HL-60 (cell line): ENCODE data around the gene ESR1.

Experiments
- DNase-seq, 2 experiments: peaks; one replicate each; pipeline ENCODE4 v3.0.0-alpha.2; 2010 to 2020; ENCODE audit warnings: low read depth in 1 of 2, low spot score in 1 of 2
- H3K27ac ChIP-seq: fragments of 250-450 bp; sonication (Bioruptor Pico); replicated peaks from 2 replicates; pipeline ENCODE4 v1.5.1; 2020; ENCODE audit warnings: mild to moderate bottlenecking, moderate library complexity
- H3K27me3 ChIP-seq: fragments of 250-450 bp; sonication (Bioruptor Pico); 2 replicates; pipeline ENCODE4 v1.5.1; 2021; ENCODE audit warnings: mild to moderate bottlenecking, moderate library complexity; ENCODE audit not compliant: insufficient read depth, poor library complexity, severe bottlenecking
- H3K4me3 ChIP-seq: replicated peaks from 2 replicates; pipeline ENCODE4 v1.5.1; 2011; ENCODE audit warnings: mild to moderate bottlenecking, control low read depth, low read length; ENCODE audit not compliant: insufficient read depth
- CTCF ChIP-seq: IDR thresholded peaks from one replicate; pipeline ENCODE4 v1.5.1; 2011; ENCODE audit warnings: low read length, control low read depth, inconsistent platforms; ENCODE audit not compliant: insufficient read depth
- GABPA ChIP-seq: IDR thresholded peaks from 2 replicates; pipeline ENCODE4 v1.6.1; 2012; ENCODE audit warnings: low read depth
- POLR2AphosphoS5 ChIP-seq: IDR thresholded peaks from 2 replicates; pipeline ENCODE4 v1.6.1; 2012; ENCODE audit warnings: low read depth
- REST ChIP-seq: IDR thresholded peaks from 2 replicates; pipeline ENCODE4 v1.6.1; 2012; ENCODE audit warnings: low read depth; ENCODE audit not compliant: insufficient replicate concordance
- SPI1 ChIP-seq: IDR thresholded peaks from 2 replicates; pipeline ENCODE4 v1.6.1; 2012; ENCODE audit warnings: low read depth, mild to moderate bottlenecking, borderline replicate concordance

Gene ESR1

DNA sequence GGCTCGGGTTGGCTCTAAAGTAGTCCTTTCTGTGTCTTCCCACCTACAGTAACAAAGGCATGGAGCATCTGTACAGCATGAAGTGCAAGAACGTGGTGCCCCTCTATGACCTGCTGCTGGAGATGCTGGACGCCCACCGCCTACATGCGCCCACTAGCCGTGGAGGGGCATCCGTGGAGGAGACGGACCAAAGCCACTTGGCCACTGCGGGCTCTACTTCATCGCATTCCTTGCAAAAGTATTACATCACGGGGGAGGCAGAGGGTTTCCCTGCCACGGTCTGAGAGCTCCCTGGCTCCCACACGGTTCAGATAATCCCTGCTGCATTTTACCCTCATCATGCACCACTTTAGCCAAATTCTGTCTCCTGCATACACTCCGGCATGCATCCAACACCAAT is 291.2 kb downstream of the ESR1 start:
- no peak for DNase-seq
- H3K27me3 ChIP-seq, result no peaks in the 10 kb centered on the region
- no peak overlapping the region for H3K4me3 ChIP-seq
- TF ChIP-seq GABPA (no peak), CTCF (no peak), POLR2AphosphoS5 (no peak), REST (no peak), SPI1 (no peak)
- H3K27ac ChIP-seq, result no peak overlapping the region

DNA sequence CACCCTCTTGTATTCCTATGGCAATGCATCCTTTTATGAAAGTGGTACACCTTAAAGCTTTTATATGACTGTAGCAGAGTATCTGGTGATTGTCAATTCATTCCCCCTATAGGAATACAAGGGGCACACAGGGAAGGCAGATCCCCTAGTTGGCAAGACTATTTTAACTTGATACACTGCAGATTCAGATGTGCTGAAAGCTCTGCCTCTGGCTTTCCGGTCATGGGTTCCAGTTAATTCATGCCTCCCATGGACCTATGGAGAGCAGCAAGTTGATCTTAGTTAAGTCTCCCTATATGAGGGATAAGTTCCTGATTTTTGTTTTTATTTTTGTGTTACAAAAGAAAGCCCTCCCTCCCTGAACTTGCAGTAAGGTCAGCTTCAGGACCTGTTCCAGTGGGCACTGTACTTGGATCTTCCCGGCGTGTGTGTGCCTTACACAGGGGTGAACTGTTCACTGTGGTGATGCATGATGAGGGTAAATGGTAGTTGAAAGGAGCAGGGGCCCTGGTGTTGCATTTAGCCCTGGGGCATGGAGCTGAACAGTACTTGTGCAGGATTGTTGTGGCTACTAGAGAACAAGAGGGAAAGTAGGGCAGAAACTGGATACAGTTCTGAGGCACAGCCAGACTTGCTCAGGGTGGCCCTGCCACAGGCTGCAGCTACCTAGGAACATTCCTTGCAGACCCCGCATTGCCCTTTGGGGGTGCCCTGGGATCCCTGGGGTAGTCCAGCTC is 292.1 kb downstream of the ESR1 start:
- Histone ChIP-seq H3K27ac (no peak overlapping the region), H3K27me3 (no peaks in the 10 kb centered on the region), H3K4me3 (no peak overlapping the region)
- TF ChIP-seq REST, result no peak
- TF ChIP-seq CTCF, result no peak
- no peak for TF ChIP-seq POLR2AphosphoS5
- TF ChIP-seq SPI1, result no peak
- no peak for DNase-seq

DNA sequence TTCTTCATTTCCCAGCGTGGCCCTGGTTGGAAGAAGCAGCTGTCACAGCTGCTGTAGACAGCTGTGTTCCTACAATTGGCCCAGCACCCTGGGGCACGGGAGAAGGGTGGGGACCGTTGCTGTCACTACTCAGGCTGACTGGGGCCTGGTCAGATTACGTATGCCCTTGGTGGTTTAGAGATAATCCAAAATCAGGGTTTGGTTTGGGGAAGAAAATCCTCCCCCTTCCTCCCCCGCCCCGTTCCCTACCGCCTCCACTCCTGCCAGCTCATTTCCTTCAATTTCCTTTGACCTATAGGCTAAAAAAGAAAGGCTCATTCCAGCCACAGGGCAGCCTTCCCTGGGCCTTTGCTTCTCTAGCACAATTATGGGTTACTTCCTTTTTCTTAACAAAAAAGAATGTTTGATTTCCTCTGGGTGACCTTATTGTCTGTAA is 292.7 kb downstream of the ESR1 start:
- TF ChIP-seq CTCF, result no peak
- TF ChIP-seq SPI1, result no peak
- TF ChIP-seq GABPA, result no peak
- no peak for TF ChIP-seq POLR2AphosphoS5
- no peak for TF ChIP-seq REST
- Histone ChIP-seq H3K4me3 (no peak overlapping the region), H3K27me3 (no peaks in the 10 kb centered on the region), H3K27ac (no peak overlapping the region)
- no peak for DNase-seq
